Glutamatergic neuron (in vitro differentiated cells): ENCODE data around the gene C11orf54. TPM values are rescaled to one million over a fixed set of nuclear protein-coding genes. Genes with fewer than 3 reads are reported as not detected.

ENCODE experiments used
- DNase-seq: peaks from one replicate; pipeline ENCODE4 v3.0.0; 2022
- H3K27ac Mint-ChIP-seq: one replicate; pipeline ENCODE4 v1.8.0; 2020; ENCODE audit warnings: mild to moderate bottlenecking, mixed read lengths, inconsistent platforms; ENCODE audit not compliant: unreplicated experiment
- H3K27me3 Mint-ChIP-seq: one replicate; pipeline ENCODE4 v1.8.0; 2020; ENCODE audit warnings: mild to moderate bottlenecking, moderate library complexity, mixed read lengths, inconsistent platforms; ENCODE audit not compliant: unreplicated experiment
- H3K36me3 Mint-ChIP-seq: one replicate; pipeline ENCODE4 v1.8.0; 2020; ENCODE audit warnings: mild to moderate bottlenecking, mixed read lengths, inconsistent platforms; ENCODE audit not compliant: unreplicated experiment
- H3K4me1 Mint-ChIP-seq: one replicate; pipeline ENCODE4 v1.8.0; 2020; ENCODE audit warnings: mild to moderate bottlenecking, low read depth, mixed read lengths, inconsistent platforms; ENCODE audit not compliant: unreplicated experiment
- H3K4me3 Mint-ChIP-seq: one replicate; pipeline ENCODE4 v1.8.0; 2020; ENCODE audit warnings: mild to moderate bottlenecking, mixed read lengths, inconsistent platforms; ENCODE audit not compliant: unreplicated experiment
- H3K9me3 Mint-ChIP-seq: one replicate; pipeline ENCODE4 v1.8.0; 2020; ENCODE audit warnings: mild to moderate bottlenecking, moderate library complexity, mixed read lengths, inconsistent platforms; ENCODE audit not compliant: unreplicated experiment
- total RNA-seq: library from RNA; stranded (reverse); fragmentation: NEBNext Ultra II Directional; extraction: Animal tissue kit (Norgen Biotek cat#: 25700); gene quantifications from one replicate; pipeline ENCODE4 v1.2.1, GENCODE V29; 2021; ENCODE audit not compliant: unreplicated experiment
- TF ChIP-seq, protein P1 (sequence below): fragments of 200-600 bp; sonication (generic); IDR thresholded peaks from one replicate; pipeline ENCODE4 v1.5.0; 2021; ENCODE audit not compliant: partially characterized antibody, unreplicated experiment

Gene C11orf54
- total RNA-seq, 1 donor from 2014 or later = 19.5 TPM

DNA sequence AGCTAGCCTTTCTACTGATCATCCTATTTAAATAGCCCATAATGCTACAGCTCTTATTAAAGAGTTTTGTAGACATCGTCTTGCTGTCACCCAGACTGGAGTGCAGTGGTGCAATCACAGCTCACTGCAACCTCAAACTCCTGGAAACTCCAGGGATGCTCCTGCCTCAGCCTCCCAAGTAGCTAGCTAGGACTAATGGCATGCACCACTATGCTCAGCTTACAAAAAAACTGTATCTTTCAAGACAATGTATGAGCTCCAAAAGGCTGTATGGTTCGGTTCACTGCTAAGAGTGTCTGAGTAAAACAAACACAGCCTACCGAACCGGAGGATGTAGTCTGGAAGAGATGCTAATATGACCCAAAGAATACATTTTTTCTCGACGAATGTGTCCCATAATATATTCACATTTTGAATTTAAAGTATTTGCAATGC is 2.8 kb upstream of the C11orf54 start:
- H3K27me3 Mint-ChIP-seq = peaks cover 3% of the 10 kb centered on the region
- H3K4me3 Mint-ChIP-seq = peak overlapping the region; percentile 89
- TF ChIP-seq, protein P1, sequence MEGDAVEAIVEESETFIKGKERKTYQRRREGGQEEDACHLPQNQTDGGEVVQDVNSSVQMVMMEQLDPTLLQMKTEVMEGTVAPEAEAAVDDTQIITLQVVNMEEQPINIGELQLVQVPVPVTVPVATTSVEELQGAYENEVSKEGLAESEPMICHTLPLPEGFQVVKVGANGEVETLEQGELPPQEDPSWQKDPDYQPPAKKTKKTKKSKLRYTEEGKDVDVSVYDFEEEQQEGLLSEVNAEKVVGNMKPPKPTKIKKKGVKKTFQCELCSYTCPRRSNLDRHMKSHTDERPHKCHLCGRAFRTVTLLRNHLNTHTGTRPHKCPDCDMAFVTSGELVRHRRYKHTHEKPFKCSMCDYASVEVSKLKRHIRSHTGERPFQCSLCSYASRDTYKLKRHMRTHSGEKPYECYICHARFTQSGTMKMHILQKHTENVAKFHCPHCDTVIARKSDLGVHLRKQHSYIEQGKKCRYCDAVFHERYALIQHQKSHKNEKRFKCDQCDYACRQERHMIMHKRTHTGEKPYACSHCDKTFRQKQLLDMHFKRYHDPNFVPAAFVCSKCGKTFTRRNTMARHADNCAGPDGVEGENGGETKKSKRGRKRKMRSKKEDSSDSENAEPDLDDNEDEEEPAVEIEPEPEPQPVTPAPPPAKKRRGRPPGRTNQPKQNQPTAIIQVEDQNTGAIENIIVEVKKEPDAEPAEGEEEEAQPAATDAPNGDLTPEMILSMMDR = no peak
- no peak overlapping the region for H3K27ac Mint-ChIP-seq
- DNase-seq = no peak
- no peaks in the 10 kb centered on the region for H3K36me3 Mint-ChIP-seq
- H3K4me1 Mint-ChIP-seq = peaks cover 15% of the 10 kb centered on the region
- H3K9me3 Mint-ChIP-seq = peaks cover 7% of the 10 kb centered on the region

DNA sequence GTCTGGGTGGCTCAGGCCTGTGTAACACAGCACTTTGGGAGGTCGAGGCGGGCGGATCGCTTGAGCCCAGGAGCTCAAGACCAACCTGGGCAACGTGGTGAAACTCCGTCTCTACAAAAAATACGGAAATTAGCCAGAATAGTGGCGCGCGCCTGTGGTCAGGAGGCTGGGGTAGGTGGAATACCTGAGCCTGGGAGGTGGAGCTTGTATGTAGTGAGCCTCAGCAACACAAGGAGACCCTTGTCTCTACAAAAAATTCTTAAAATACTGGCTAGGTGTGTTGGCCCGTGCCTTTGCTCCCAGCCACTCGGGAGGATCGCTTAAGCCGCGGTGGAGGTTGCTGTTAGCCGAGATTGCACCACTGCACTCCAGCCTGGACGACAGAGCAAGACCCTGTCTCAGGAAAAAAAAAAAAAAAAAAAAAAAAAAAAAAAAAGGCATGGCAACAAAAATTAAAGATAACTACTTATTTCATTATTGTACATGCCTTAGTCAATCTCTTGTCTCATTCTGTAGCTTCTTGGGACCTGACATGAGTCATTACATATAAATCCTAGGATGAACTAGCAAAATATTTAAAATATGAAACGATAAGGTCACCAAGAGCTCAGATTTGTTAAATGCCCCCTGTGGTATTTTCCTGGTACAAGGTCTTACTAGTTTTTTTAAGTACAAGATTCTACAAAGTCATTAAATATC is 1.3 kb upstream of the C11orf54 start:
- Mint-ChIP-seq H3K27ac (no peak overlapping the region), H3K36me3 (no peaks in the 10 kb centered on the region), H3K4me1 (peaks cover 19% of the 10 kb centered on the region), H3K9me3 (peaks cover 7% of the 10 kb centered on the region), H3K27me3 (peaks cover 3% of the 10 kb centered on the region), H3K4me3 (peak overlapping the region; percentile 96)
- TF ChIP-seq, protein P1 = no peak
- DNase-seq = no peak

DNA sequence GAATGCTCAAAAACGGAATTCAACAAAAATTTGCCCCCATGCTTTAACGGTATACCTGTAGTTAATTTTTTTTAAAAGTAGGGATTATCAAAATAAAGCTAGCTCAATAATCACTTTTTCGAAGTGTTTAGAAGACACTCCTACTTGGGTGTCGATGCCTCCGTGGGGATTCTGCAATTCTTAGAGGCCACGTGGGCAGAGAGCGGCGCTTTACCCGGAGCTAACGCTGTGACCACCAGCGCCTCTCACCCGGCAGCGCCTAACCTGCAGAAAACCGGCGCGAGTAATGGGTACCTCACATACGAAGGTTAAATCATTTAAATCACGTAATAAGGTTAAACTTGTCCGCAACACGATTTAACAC is 760 bp upstream of the C11orf54 start:
- Mint-ChIP-seq H3K4me1 (peaks cover 19% of the 10 kb centered on the region), H3K4me3 (peak overlapping the region; percentile 96), H3K9me3 (peaks cover 7% of the 10 kb centered on the region), H3K27me3 (peaks cover 3% of the 10 kb centered on the region), H3K27ac (peak overlapping the region; percentile 93), H3K36me3 (no peaks in the 10 kb centered on the region)
- peak; percentile 55 for DNase-seq
- TF ChIP-seq, protein P1 = no peak

DNA sequence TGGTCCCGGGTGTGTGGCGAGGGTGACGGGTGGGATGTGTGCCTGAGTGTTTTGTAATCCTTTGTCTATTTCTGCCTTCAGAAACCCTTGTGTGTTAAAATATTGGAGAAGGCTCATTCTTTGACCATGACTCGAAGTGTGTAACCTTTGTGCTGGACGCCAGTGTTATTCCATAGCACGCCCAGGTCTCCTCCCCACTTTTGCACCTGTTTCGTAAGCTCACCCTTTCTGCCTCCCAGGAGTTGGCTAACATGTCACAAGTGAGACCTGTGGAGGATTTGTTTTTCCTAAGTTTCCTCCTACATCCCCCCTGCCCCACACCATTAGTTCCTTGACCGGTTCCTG is 382 bp downstream of the C11orf54 start:
- no peaks in the 10 kb centered on the region for H3K36me3 Mint-ChIP-seq
- TF ChIP-seq, protein P1 = no peak
- H3K9me3 Mint-ChIP-seq = peaks cover 7% of the 10 kb centered on the region
- peak overlapping the region; percentile 96 for H3K4me3 Mint-ChIP-seq
- peaks cover 3% of the 10 kb centered on the region for H3K27me3 Mint-ChIP-seq
- DNase-seq = no peak
- peaks cover 19% of the 10 kb centered on the region for H3K4me1 Mint-ChIP-seq
- H3K27ac Mint-ChIP-seq = peak overlapping the region; percentile 93

DNA sequence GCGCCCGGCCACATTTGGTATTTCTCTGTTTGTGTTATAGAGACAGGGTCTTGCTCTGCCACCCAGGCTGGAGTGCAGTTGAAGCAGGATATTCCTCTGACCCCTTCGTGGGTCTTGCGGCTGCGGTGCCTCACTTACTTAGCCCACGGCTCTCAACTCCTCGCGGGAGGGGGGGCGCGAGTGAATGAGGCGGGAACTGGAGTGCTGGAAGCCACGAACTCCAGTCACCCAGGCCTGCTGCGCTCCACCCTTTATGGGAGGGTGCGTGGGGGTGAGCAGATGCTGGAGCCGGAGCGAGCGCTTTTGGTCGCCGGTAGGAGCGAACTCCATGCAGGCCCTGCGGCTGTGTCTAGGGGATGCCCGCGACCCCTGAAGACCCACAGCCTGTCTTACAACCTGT is 1.8 kb downstream of the C11orf54 start:
- peak; percentile 16 for DNase-seq
- TF ChIP-seq, protein P1 = no peak
- H3K27me3 Mint-ChIP-seq = peaks cover 3% of the 10 kb centered on the region
- peaks cover 7% of the 10 kb centered on the region for H3K9me3 Mint-ChIP-seq
- H3K36me3 Mint-ChIP-seq = no peaks in the 10 kb centered on the region
- no peak overlapping the region for H3K27ac Mint-ChIP-seq
- peak overlapping the region; percentile 55 for H3K4me3 Mint-ChIP-seq
- H3K4me1 Mint-ChIP-seq = peaks cover 17% of the 10 kb centered on the region
